Parathyroid adenoma (tissue), 2 donors: Measurements from ENCODE around the gene MCUR1.

Source experiments
- H2AFZ ChIP-seq: fragments of 300-600 bp; sonication (generic); one replicate; pipeline ENCODE4 v1.7.0; 2017; ENCODE audit warnings: antibody characterized with exemption, mild to moderate bottlenecking
- H3K27ac ChIP-seq: fragments of 300-600 bp; sonication (generic); one replicate; pipeline ENCODE4 v1.7.0; 2017
- H3K27me3 ChIP-seq: fragments of 300-600 bp; sonication (generic); one replicate; pipeline ENCODE4 v1.7.0; 2017; ENCODE audit warnings: low read length; ENCODE audit not compliant: control insufficient read depth, insufficient read depth
- H3K36me3 ChIP-seq: fragments of 300-600 bp; sonication (generic); one replicate; pipeline ENCODE4 v1.7.0; 2017; ENCODE audit warnings: low read length; ENCODE audit not compliant: control insufficient read depth, insufficient read depth
- H3K4me1 ChIP-seq: fragments of 300-600 bp; sonication (generic); one replicate; pipeline ENCODE4 v1.7.0; 2017; ENCODE audit warnings: control low read depth
- H3K4me2 ChIP-seq: fragments of 300-600 bp; sonication (generic); one replicate; pipeline ENCODE4 v1.7.0; 2017; ENCODE audit warnings: low read length
- H3K4me3 ChIP-seq: fragments of 300-600 bp; sonication (generic); one replicate; pipeline ENCODE4 v1.7.0; 2017; ENCODE audit warnings: low read depth, low read length
- H3K79me2 ChIP-seq: fragments of 300-600 bp; sonication (generic); one replicate; pipeline ENCODE4 v1.7.0; 2017; ENCODE audit warnings: control low read depth
- H3K9ac ChIP-seq: fragments of 300-600 bp; sonication (generic); one replicate; pipeline ENCODE4 v1.7.0; 2017; ENCODE audit warnings: mild to moderate bottlenecking
- H3K9me3 ChIP-seq: fragments of 300-600 bp; sonication (generic); one replicate; pipeline ENCODE4 v1.7.0; 2017; ENCODE audit warnings: low read length; ENCODE audit not compliant: control insufficient read depth
- TF ChIP-seq, protein P1 (sequence below): fragments of 300-600 bp; sonication (generic); IDR thresholded peaks from one replicate; pipeline ENCODE4 v1.7.0; 2017; ENCODE audit warnings: antibody characterized with exemption, mild to moderate bottlenecking
- donor health status: primary hyperparathyroidism.

MCUR1 gene

DNA sequence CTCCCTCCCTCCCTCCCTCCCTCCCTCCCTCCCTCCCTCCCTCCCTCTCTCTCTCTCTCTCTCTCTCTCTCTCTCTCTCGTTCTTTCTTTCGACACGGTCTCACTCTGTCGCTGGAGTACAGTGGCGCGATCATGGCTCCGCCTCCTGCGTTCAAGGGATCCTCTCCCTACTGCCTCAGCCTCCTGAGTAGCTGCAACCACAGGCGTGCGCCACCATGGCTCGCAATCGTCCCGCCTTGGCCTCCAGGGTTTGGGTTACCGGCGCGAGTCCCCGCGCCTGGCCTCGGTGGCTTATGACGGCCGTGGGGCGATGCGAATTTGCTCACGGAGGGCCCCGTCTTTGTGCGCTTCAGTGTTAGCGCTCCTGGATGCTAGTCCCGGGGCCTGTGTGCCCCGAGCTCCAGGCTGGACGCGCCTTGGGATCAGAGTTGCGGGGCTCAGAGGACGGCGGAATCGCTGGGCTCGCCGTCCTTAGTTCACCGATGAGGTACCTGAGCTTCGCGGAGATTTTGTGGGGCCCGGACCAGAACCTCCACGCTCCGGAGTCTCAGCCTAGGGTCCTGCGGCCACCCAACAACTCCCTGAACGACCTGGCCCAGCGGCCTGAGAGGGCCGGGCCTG lies 45.2 kb downstream of the MCUR1 start:
- Histone ChIP-seq H3K4me3 (no peak overlapping the region), H3K4me2 (no peak overlapping the region), H3K79me2 (no peaks in the 10 kb centered on the region), H3K9ac (no peak overlapping the region), H3K27me3 (no peaks in the 10 kb centered on the region), H3K27ac (no peak overlapping the region), H3K9me3 (no peaks in the 10 kb centered on the region), H3K4me1 (no peaks in the 10 kb centered on the region), H2AFZ (no peak overlapping the region), H3K36me3 (no peaks in the 10 kb centered on the region)
- TF ChIP-seq, protein P1, sequence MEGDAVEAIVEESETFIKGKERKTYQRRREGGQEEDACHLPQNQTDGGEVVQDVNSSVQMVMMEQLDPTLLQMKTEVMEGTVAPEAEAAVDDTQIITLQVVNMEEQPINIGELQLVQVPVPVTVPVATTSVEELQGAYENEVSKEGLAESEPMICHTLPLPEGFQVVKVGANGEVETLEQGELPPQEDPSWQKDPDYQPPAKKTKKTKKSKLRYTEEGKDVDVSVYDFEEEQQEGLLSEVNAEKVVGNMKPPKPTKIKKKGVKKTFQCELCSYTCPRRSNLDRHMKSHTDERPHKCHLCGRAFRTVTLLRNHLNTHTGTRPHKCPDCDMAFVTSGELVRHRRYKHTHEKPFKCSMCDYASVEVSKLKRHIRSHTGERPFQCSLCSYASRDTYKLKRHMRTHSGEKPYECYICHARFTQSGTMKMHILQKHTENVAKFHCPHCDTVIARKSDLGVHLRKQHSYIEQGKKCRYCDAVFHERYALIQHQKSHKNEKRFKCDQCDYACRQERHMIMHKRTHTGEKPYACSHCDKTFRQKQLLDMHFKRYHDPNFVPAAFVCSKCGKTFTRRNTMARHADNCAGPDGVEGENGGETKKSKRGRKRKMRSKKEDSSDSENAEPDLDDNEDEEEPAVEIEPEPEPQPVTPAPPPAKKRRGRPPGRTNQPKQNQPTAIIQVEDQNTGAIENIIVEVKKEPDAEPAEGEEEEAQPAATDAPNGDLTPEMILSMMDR, result no peak

DNA sequence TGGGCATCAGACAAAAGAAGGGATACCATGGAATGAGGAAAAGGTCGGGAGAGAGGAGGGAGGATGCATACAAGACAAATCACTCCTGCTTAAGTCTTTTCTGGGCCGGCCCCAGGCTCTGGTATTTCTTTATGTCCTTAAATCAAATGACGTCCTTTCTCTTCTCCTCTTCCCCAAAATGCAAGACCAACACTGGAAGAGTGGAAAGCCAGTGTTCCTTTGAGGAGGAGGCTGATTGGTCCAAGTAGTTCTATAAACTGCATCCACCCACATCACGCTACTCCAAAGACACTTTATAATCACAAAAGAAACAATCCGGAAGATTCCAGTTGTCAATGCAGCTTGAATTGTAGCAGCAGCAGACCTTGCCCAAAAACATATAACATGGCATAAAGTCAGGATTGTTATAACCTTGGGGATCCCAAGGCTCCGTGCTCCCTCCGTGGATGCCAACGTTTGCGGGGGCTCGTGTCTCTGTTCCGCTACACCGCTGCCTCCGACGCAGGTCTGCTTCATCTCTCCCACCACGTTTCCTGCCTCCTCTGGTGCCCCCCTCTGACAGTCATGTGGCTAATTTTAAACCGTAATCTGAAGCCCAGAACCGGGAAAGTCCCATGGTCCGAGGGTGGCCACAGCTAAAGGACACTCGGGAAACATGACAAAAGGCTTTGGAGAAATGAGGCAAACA lies 47.1 kb downstream of the MCUR1 start:
- Histone ChIP-seq H3K79me2 (no peaks in the 10 kb centered on the region), H3K9ac (no peak overlapping the region), H3K4me3 (no peak overlapping the region), H3K4me1 (no peaks in the 10 kb centered on the region), H3K27me3 (no peaks in the 10 kb centered on the region), H3K36me3 (no peaks in the 10 kb centered on the region), H3K9me3 (no peaks in the 10 kb centered on the region), H3K4me2 (peak overlapping the region; percentile 35), H2AFZ (peak overlapping the region; percentile 51), H3K27ac (no peak overlapping the region)
- TF ChIP-seq, protein P1, result no peak

DNA sequence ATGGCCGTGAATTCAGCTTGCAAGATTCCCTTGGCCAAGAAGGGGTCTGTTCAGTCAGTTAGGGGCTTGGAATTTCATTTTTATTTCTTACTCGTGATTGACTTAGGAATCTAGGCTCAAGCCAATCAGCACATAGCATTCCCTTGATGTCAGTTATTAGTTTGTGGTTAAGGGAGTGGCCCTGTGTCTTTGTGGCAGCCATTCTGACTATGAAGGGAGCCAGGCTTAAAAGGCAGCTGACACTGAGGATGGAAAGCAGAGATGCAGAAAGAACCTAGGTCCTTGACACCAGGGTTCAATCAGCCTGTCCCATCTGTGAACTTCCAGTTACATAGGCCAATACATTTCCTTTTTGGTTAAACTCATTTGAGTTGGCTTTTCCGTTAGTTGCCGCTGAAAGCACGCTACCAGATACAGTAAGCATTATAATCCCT lies 48.1 kb downstream of the MCUR1 start:
- Histone ChIP-seq H3K9me3 (no peaks in the 10 kb centered on the region), H3K4me1 (no peaks in the 10 kb centered on the region), H3K9ac (no peak overlapping the region), H3K36me3 (no peaks in the 10 kb centered on the region), H3K27me3 (no peaks in the 10 kb centered on the region), H2AFZ (no peak overlapping the region), H3K27ac (no peak overlapping the region), H3K79me2 (no peaks in the 10 kb centered on the region), H3K4me2 (no peak overlapping the region), H3K4me3 (no peak overlapping the region)
- TF ChIP-seq, protein P1, result no peak

DNA sequence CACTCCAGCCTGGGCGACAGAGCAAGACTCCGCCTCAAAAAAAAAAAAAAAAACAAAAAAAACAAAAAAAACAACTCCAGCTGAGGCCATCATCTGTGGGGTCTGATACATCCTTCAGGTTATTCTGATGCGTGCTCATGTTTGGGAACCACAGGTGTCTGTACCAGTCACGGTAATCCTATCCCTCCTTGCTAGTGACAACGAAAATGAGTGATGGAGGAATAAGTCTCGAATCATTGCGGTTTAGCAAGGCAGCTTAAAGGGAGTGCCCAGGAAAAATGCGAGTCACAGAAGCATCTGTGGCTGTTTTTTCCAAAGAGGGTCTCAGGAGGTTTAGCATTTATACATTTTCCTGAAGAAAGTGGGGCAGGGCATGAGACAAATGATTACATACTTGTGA lies 48.8 kb downstream of the MCUR1 start:
- H3K4me2 ChIP-seq, result no peak overlapping the region
- H3K36me3 ChIP-seq, result no peaks in the 10 kb centered on the region
- TF ChIP-seq, protein P1, result no peak
- no peaks in the 10 kb centered on the region for H3K79me2 ChIP-seq
- no peaks in the 10 kb centered on the region for H3K4me1 ChIP-seq
- H3K9ac ChIP-seq, result no peak overlapping the region
- no peaks in the 10 kb centered on the region for H3K27me3 ChIP-seq
- no peaks in the 10 kb centered on the region for H3K9me3 ChIP-seq
- H3K27ac ChIP-seq, result no peak overlapping the region
- no peak overlapping the region for H3K4me3 ChIP-seq
- no peak overlapping the region for H2AFZ ChIP-seq

DNA sequence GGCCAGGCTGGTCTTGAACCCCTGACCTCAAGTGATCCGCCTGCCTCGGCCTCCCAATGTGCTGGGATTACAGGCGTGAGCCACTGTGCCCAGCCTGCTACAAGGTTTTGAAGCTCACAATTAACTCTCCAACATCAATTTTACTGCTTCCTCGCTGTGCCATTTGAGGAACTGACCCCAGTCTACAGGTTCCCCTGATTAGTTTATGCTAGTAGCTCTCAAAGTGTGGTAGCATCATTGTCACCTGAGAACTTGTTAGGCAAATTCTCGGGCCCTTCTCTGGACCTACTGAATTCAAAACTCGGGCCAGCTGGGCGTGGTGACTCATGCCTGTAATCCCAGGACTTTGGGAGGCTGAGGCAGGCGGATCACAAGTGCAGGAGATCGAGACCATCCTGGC lies 49.4 kb downstream of the MCUR1 start:
- H3K4me1 ChIP-seq, result no peaks in the 10 kb centered on the region
- TF ChIP-seq, protein P1, result no peak
- H3K4me2 ChIP-seq, result no peak overlapping the region
- no peak overlapping the region for H2AFZ ChIP-seq
- H3K79me2 ChIP-seq, result no peaks in the 10 kb centered on the region
- no peak overlapping the region for H3K27ac ChIP-seq
- H3K4me3 ChIP-seq, result no peak overlapping the region
- H3K27me3 ChIP-seq, result no peaks in the 10 kb centered on the region
- H3K9ac ChIP-seq, result no peak overlapping the region
- H3K9me3 ChIP-seq, result no peaks in the 10 kb centered on the region
- no peaks in the 10 kb centered on the region for H3K36me3 ChIP-seq
